Right cardiac atrium (tissue), 5 donors: Measurements from ENCODE around the gene TNFAIP1. TPM values are rescaled to one million over a fixed set of nuclear protein-coding genes. Genes with fewer than 3 reads are reported as not detected.

Source experiments
- ATAC-seq, 2 donors: fragments of 200-7000 bp; cut with Tn5 transposase; one replicate each; pipeline versions ENCODE4 v1.8.0 to v1.9.1; 2020; ENCODE audit warnings: moderate library complexity in 2 of 2, mild to moderate bottlenecking in 1 of 2
- DNase-seq, 3 donors: peaks; one replicate each; pipeline ENCODE4 v3.0.0-alpha.2; 2020
- H3K27ac ChIP-seq: one replicate; pipeline ENCODE4 v1.5.1; 2013; ENCODE audit warnings: mild to moderate bottlenecking, low read length, control low read depth, moderate library complexity
- H3K27me3 ChIP-seq: one replicate; pipeline ENCODE4 v1.6.1; 2013; ENCODE audit not compliant: control insufficient read depth, insufficient read depth
- H3K4me1 ChIP-seq: one replicate; pipeline ENCODE4 v1.6.1; 2013; ENCODE audit warnings: low read length; ENCODE audit not compliant: control insufficient read depth, insufficient read depth
- H3K4me3 ChIP-seq: one replicate; pipeline ENCODE4 v1.5.1; 2013; ENCODE audit warnings: low read length, control low read depth
- H3K9me3 ChIP-seq: one replicate; pipeline ENCODE4 v1.6.1; 2013; ENCODE audit warnings: low read length; ENCODE audit not compliant: control insufficient read depth
- WGBS: extraction: QIAGEN DNeasy Blood & Tissue Kit; methylation state at CpG from one replicate; pipeline ENCODE4 v1.1.7; 2013; 5-methylcytosine and 5-hydroxymethylcytosine counted together
- intact Hi-C, 4 donors: fragments of 100-400 bp; cut with DNase I; formaldehyde crosslinking; loops; one replicate each; pipeline versions ENCODE4 v1.11.0 to v1.14.0; 2022 to 2023
- polyA plus RNA-seq: library from polyadenylated mRNA; stranded (reverse); fragments of 200-250 nt; gene quantifications from one replicate; pipeline ENCODE4 v1.2.3, GENCODE V29; 2013
- total RNA-seq, 4 donors: library from RNA; stranded (reverse); fragmentation: NEBNext Ultra II Directional; extraction: Animal tissue kit (Norgen Biotek cat#: 25700); gene quantifications; one replicate each; pipeline ENCODE4 v1.2.1, GENCODE V29; 2021
- donor health status: healthy with polysubstance abuse.
- donor health status: DM: no; HTN: yes; CAD: no.
- donor health status: DM: no; HTN: no; CAD: no.
- donor health status: DM: no; HTN: yes; CAD: no; lungs with severe emphysema.
- donor health status: DM: yes; HTN: yes; CAD: no.

Gene TNFAIP1
- total and polyA plus RNA-seq, 5 donors, result 20.1 to 72.3 (median 33.7) TPM

- H3K4me1 ChIP-seq, result no peaks in the 10 kb centered on the region
- H3K4me3 ChIP-seq, result no peak overlapping the region
- 93% methylated on average over 7 of the region's 7 CpGs for WGBS
- ATAC-seq (no peak), DNase-seq (no peak)
- intact Hi-C loops, result no loop called here
- no peaks in the 10 kb centered on the region for H3K9me3 ChIP-seq
- H3K27me3 ChIP-seq, result no peaks in the 10 kb centered on the region
- H3K27ac ChIP-seq, result no peak overlapping the region
Observed at GRCh38 chr17:28326114-28326513, 9.4 kb upstream of the TNFAIP1 start.

DNA sequence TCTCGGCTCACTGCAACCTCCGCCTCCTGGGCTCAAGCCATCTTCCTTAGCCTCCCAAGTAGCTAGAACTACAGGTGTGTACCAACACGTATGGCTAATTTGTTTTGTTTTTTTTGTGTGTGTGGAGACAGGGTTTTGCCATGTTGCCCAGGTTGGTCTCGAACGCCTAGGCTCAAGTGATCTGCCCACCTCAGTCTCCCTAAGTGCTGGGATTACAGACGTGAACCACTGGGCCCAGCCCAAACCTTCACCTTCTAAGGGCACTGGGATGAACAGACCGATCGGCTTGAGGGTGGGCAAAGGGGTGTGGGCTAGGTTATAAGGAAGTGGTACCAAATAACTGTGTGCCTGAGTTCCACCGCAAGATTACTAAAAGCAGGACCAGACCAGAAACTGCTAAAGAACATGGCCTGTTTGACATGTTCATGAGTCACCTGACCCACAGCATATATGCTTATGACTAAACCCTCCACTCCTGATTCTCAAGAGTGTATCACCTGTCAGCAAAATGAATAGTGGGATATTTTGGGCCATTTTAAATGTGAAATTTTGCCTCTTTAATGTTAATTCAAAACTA is 8.4 kb upstream of the TNFAIP1 start:
- no peaks in the 10 kb centered on the region for H3K27me3 ChIP-seq
- intact Hi-C loops, result no loop called here
- WGBS, result 94% methylated on average over 9 of the region's 9 CpGs
- H3K27ac ChIP-seq, result no peak overlapping the region
- no peaks in the 10 kb centered on the region for H3K9me3 ChIP-seq
- no peaks in the 10 kb centered on the region for H3K4me1 ChIP-seq
- H3K4me3 ChIP-seq, result no peak overlapping the region
- DNase-seq (no peak), ATAC-seq (no peak)

DNA sequence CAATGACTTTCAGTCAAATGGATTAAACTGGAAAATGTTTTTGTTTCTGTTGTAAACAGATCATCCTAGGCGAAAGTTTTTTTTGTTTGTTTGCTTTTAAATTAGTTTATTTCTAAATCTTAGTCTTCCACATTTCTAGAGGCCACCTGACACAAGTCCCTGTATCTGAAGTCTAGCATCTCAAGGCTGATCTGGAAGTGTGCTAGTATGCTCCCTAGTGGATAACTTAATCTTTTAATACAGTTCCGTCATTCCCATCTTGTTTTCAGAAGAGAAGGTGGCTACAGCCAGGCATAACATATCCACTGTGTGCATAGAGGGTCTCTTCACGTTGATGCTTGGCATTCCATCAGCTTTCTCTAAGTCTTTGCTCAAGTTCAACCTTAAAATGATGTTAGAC is 7.9 kb upstream of the TNFAIP1 start:
- no peak overlapping the region for H3K4me3 ChIP-seq
- 54% methylated on average over 3 of the region's 3 CpGs for WGBS
- intact Hi-C loops, result no loop called here
- no peaks in the 10 kb centered on the region for H3K4me1 ChIP-seq
- H3K27me3 ChIP-seq, result no peaks in the 10 kb centered on the region
- DNase-seq (no peak), ATAC-seq (no peak)
- no peak overlapping the region for H3K27ac ChIP-seq
- no peaks in the 10 kb centered on the region for H3K9me3 ChIP-seq

GRCh38 chr17:28328325-28328724 is 7.2 kb upstream of the TNFAIP1 start:
- ATAC-seq, result no peak
- no peaks in the 10 kb centered on the region for H3K9me3 ChIP-seq
- H3K4me1 ChIP-seq, result no peaks in the 10 kb centered on the region
- no peaks in the 10 kb centered on the region for H3K27me3 ChIP-seq
- DNase-seq, result no peak
- 69% methylated on average over 4 of the region's 4 CpGs for WGBS
- no peak overlapping the region for H3K27ac ChIP-seq
- intact Hi-C loops, result no loop called here
- no peak overlapping the region for H3K4me3 ChIP-seq

DNA sequence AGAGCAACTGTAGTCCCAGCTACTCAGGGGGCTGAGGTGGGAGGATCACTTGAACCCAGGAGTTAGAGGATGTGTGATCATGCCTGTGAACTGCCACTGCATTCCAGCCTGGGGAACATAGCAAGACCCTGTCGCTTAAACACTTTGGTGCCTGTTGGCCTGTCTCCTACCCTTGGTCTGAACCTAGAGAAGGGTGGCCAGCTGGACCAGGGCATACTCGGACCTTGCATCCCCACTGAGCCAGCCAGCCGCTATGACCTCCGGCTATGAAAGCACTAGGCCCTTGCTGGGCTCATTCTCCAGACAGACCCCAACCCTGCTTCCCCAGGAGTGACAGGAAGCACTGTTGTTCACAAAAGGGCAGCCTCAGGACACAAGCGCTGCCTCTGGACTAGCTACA is 4.9 kb upstream of the TNFAIP1 start:
- intact Hi-C loops, result no loop called here

GRCh38 chr17:28331891-28332420 is 3.6 kb upstream of the TNFAIP1 start:
- ATAC-seq (no peak), DNase-seq (no peak)
- 89% methylated on average over 6 of the region's 6 CpGs for WGBS
- H3K27me3 ChIP-seq, result no peaks in the 10 kb centered on the region
- H3K9me3 ChIP-seq, result no peaks in the 10 kb centered on the region
- intact Hi-C loops, result no loop called here
- H3K4me3 ChIP-seq, result no peak overlapping the region
- no peak overlapping the region for H3K27ac ChIP-seq
- H3K4me1 ChIP-seq, result peaks cover 11% of the 10 kb centered on the region

More for the DNA sequence above, 4.9 kb upstream of the TNFAIP1 start:
- H3K4me1 ChIP-seq, result peaks cover 6% of the 10 kb centered on the region
- H3K27ac ChIP-seq, result no peak overlapping the region
- no peak overlapping the region for H3K4me3 ChIP-seq
- no peaks in the 10 kb centered on the region for H3K9me3 ChIP-seq
- DNase-seq (no peak), ATAC-seq (no peak)
- no peaks in the 10 kb centered on the region for H3K27me3 ChIP-seq
- WGBS, result 94% methylated on average over 5 of the region's 5 CpGs

DNA sequence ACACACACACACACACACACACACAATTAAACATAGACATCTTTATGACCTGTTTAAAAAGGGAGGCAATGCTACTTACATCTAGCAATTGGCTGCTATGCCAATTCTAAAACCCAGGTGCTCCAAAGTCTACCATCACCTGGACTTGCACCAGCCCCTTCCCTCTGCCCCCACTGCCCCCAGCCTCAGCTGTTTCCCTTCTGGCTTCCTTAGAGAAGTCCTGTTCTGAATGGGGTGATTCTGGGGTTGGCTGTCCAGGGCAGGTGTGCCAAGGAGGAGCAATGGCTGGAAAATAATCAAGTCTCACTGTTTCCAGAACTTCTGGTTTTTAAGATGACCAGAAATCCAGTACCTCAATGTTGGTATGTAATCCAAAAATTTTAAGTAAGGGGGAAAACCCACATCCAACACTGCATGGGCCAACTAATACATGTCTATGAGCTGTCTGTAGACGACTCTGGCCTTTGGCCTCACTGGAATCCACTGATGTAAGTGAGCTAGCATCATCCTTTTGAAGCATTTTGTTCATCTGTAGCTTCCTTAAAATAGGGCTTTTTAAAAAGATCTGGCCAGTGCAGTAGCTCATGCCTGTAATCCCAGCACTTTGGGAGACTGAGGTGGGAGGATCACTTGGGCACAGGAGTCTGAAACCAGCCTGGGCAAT is 2.3 kb upstream of the TNFAIP1 start:
- WGBS, result 50% methylated on average over 1 of the region's 1 CpG
- Histone ChIP-seq H3K9me3 (no peaks in the 10 kb centered on the region), H3K4me3 (no peak overlapping the region), H3K27me3 (no peaks in the 10 kb centered on the region), H3K27ac (no peak overlapping the region), H3K4me1 (peaks cover 11% of the 10 kb centered on the region)
- DNase-seq (no peak), ATAC-seq (no peak)
- intact Hi-C loops, result no loop called here

GRCh38 chr17:28334171-28334570 is 1.4 kb upstream of the TNFAIP1 start:
- H3K9me3 ChIP-seq, result no peaks in the 10 kb centered on the region
- H3K4me3 ChIP-seq, result peak overlapping the region; percentile 63
- H3K27ac ChIP-seq, result no peak overlapping the region
- intact Hi-C loops, result no loop called here
- ATAC-seq (no peak), DNase-seq (no peak)
- peaks cover 11% of the 10 kb centered on the region for H3K4me1 ChIP-seq
- WGBS, result 44% methylated on average over 6 of the region's 6 CpGs
- no peaks in the 10 kb centered on the region for H3K27me3 ChIP-seq

GRCh38 chr17:28334666-28335200 is 828 bp upstream of the TNFAIP1 start:
- peaks cover 11% of the 10 kb centered on the region for H3K4me1 ChIP-seq
- 7% methylated on average over 18 of the region's 18 CpGs for WGBS
- H3K9me3 ChIP-seq, result no peaks in the 10 kb centered on the region
- no peak for DNase-seq
- peak overlapping the region; percentile 50 for H3K27ac ChIP-seq
- intact Hi-C loops, result no loop called here
- peak overlapping the region; percentile 63 for H3K4me3 ChIP-seq
- no peak for ATAC-seq
- H3K27me3 ChIP-seq, result no peaks in the 10 kb centered on the region

DNA sequence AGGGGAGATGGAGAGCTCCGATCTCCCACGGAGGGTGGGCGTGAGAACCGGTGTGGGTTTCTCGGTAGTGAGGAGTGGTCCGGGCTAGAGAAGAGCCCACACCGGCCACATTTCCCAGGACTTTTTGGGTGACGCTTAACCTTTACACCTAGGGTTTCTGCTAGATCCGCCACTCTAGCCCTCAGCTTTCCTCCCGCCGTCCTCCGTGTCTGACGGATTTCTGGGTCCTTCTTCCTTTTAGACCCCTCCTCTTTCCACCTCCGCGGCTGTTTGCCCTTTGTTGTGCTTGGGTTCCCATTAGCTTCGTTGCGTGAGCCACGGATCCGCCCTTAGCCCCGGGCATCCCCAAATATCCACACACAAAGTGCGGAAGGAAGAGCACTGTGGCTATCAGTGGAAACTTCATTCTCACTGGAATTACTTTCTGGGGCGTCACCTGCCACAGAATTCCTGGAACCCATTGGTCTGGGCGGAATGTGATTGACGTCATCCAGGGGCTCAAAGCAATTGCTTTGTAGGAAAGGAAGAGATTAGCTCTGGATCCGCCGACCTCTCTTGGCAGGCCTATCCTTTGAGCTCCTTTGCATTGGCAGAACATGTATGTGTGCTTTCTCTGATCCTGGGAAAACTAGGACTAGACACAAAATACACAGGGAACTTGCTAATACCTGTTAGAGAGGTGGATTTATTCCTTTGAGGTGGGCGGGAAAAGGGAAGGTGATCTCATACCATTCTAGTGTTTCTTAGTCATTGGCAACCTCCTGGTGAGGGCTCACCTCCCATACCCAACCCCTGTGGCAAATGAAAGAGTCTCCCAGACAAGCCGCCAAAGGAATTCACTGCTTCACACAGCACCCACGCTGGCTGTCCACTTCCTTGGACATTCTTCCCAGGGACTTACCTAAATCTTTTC is 654 bp downstream of the TNFAIP1 start:
- peak overlapping the region; percentile 98 for H3K27ac ChIP-seq
- H3K9me3 ChIP-seq, result no peaks in the 10 kb centered on the region
- peak; percentile 79 to 87 (median 81) for DNase-seq
- H3K4me1 ChIP-seq, result peaks cover 11% of the 10 kb centered on the region
- H3K4me3 ChIP-seq, result peak overlapping the region; percentile 95
- intact Hi-C loops, result no loop called here
- peak; percentile 22 to 73 for ATAC-seq
- H3K27me3 ChIP-seq, result no peaks in the 10 kb centered on the region
- WGBS, result 5% methylated on average over 29 of the region's 29 CpGs
